Esophagus (tissue), 2 donors: ENCODE data around the gene SLC5A2. TPM values are rescaled to one million over a fixed set of nuclear protein-coding genes. Genes with fewer than 3 reads are reported as not detected.

Experiments
- H3K27ac ChIP-seq, 2 donors: one replicate each; pipeline ENCODE4 v1.5.1; 2013; ENCODE audit warnings: low read depth in 2 of 2, mild to moderate bottlenecking in 2 of 2, inconsistent platforms in 1 of 2, low read length in 1 of 2, moderate library complexity in 1 of 2
- H3K27me3 ChIP-seq, 2 donors: one replicate each; pipeline ENCODE4 v1.6.1; 2013; ENCODE audit warnings: low read length in 2 of 2, control low read depth in 1 of 2, mild to moderate bottlenecking in 1 of 2; ENCODE audit not compliant: insufficient read depth in 2 of 2, control insufficient read depth in 1 of 2
- H3K36me3 ChIP-seq, 2 donors: one replicate each; pipeline ENCODE4 v1.6.1; 2013; ENCODE audit warnings: low read length in 1 of 2; ENCODE audit not compliant: control insufficient read depth in 2 of 2, insufficient read depth in 2 of 2
- H3K4me1 ChIP-seq, 2 donors: one replicate each; pipeline ENCODE4 v1.6.1; 2013; ENCODE audit warnings: low read length in 1 of 2; ENCODE audit not compliant: control insufficient read depth in 2 of 2, insufficient read depth in 2 of 2
- H3K4me3 ChIP-seq, 2 donors: one replicate each; pipeline ENCODE4 v1.5.1; 2013; ENCODE audit warnings: low read length in 2 of 2, mild to moderate bottlenecking in 2 of 2, low read depth in 1 of 2, moderate library complexity in 1 of 2
- H3K9me3 ChIP-seq, 2 donors: one replicate each; pipeline ENCODE4 v1.6.1; 2013; ENCODE audit warnings: mild to moderate bottlenecking in 2 of 2, low read depth in 1 of 2, low read length in 1 of 2, moderate library complexity in 1 of 2; ENCODE audit not compliant: control insufficient read depth in 2 of 2, insufficient read depth in 1 of 2
- WGBS, 2 donors: extraction: QIAGEN DNeasy Blood & Tissue Kit; methylation state at CpG; one replicate each; pipeline ENCODE4 v1.1.7; 2013; 5-methylcytosine and 5-hydroxymethylcytosine counted together
- polyA plus RNA-seq, 2 donors: library from polyadenylated mRNA; stranded (reverse); fragments of 200-250 nt; gene quantifications; one replicate each; pipeline ENCODE4 v1.2.3, GENCODE V29; 2013
- donor health status: healthy with polysubstance abuse.
- donor health status: Bipolar disorder and iron deficiency.

Gene SLC5A2
- polyA plus RNA-seq, 2 donors, result 0.73 to 1.3 TPM

GRCh38 chr16:31467151-31467773 is 15.7 kb upstream of the SLC5A2 start:
- WGBS, 2 donors, result 83% methylated on average over 5 of the region's 5 CpGs
- Histone ChIP-seq H3K27ac (no peak overlapping the region), H3K4me3 (no peak overlapping the region), H3K4me1 (peaks cover 0 to 2% of the 10 kb centered on the region in 2 donors), H3K36me3 (peaks cover 10 to 31% of the 10 kb centered on the region in 2 donors), H3K9me3 (no peaks in the 10 kb centered on the region), H3K27me3 (no peaks in the 10 kb centered on the region)

GRCh38 chr16:31467858-31468257 is 15.1 kb upstream of the SLC5A2 start:
- Histone ChIP-seq H3K36me3 (peaks cover 6 to 25% of the 10 kb centered on the region in 2 donors), H3K27ac (no peak overlapping the region), H3K4me1 (peaks cover 0 to 2% of the 10 kb centered on the region in 2 donors), H3K4me3 (no peak overlapping the region), H3K27me3 (no peaks in the 10 kb centered on the region), H3K9me3 (no peaks in the 10 kb centered on the region)
- 86 to 92% methylated on average over 5 of the region's 5 CpGs for WGBS, 2 donors

- peaks cover 4% of the 10 kb centered on the region in 2 donors for H3K4me1 ChIP-seq
- peaks cover 5 to 14% of the 10 kb centered on the region in 2 donors for H3K36me3 ChIP-seq
- H3K27me3 ChIP-seq, result no peaks in the 10 kb centered on the region
- no peak overlapping the region for H3K27ac ChIP-seq
- WGBS, 2 donors, result 72 to 83% methylated on average over 3 of the region's 3 CpGs
- H3K9me3 ChIP-seq, result no peaks in the 10 kb centered on the region
- no peak overlapping the region for H3K4me3 ChIP-seq
These were observed 12.3 kb upstream of the SLC5A2 start for GRCh38 chr16:31470615-31471014.

- H3K27ac ChIP-seq, result peak overlapping the region; percentile 87 to 88
- peaks cover 10% of the 10 kb centered on the region in 2 donors for H3K4me1 ChIP-seq
- 45 to 47% methylated on average over 15 of the region's 15 CpGs for WGBS, 2 donors
- peaks cover 0 to 7% of the 10 kb centered on the region in 2 donors for H3K36me3 ChIP-seq
- no peaks in the 10 kb centered on the region for H3K27me3 ChIP-seq
- no peaks in the 10 kb centered on the region for H3K9me3 ChIP-seq
- H3K4me3 ChIP-seq, result peak overlapping the region; percentile 29 to 49
These were observed 11.6 kb upstream of the SLC5A2 start for GRCh38 chr16:31471241-31471874.

GRCh38 chr16:31471875-31472708 is 10.8 kb upstream of the SLC5A2 start, which contains the start of gene TGFB1I1:
Gene TGFB1I1, plus strand, starts transcription at chr16:31472152. Its CDS starts 37 bp downstream, at chr16:31472189.
- 1 to 3% methylated on average over 47 to 63 of the region's 63 CpGs for WGBS, 2 donors
- Histone ChIP-seq H3K4me1 (peaks cover 11 to 15% of the 10 kb centered on the region in 2 donors), H3K4me3 (peak within 1 kb of the TSS; percentile 49 to 56), H3K27ac (peak within 1 kb of the TSS; percentile 88 to 92), H3K27me3 (no peaks in the 10 kb centered on the region), H3K9me3 (no peaks in the 10 kb centered on the region), H3K36me3 (no peaks in the 10 kb centered on the region)

- Histone ChIP-seq H3K9me3 (no peaks in the 10 kb centered on the region), H3K4me3 (peak overlapping the region; percentile 49 to 56), H3K27ac (peak overlapping the region; percentile 88 to 92), H3K4me1 (peaks cover 11 to 18% of the 10 kb centered on the region in 2 donors), H3K27me3 (no peaks in the 10 kb centered on the region), H3K36me3 (no peaks in the 10 kb centered on the region)
- 34 to 36% methylated on average over 20 of the region's 20 CpGs for WGBS, 2 donors
These were observed 10.2 kb upstream of the SLC5A2 start for GRCh38 chr16:31472709-31473203.

GRCh38 chr16:31473264-31473984 is 9.5 kb upstream of the SLC5A2 start:
- Histone ChIP-seq H3K36me3 (no peaks in the 10 kb centered on the region), H3K4me1 (peaks cover 11 to 18% of the 10 kb centered on the region in 2 donors), H3K9me3 (no peaks in the 10 kb centered on the region), H3K27me3 (no peaks in the 10 kb centered on the region), H3K4me3 (no peak overlapping the region), H3K27ac (peak overlapping the region in 1 of 2 donors; percentile 11)
- 87 to 90% methylated on average over 17 of the region's 17 CpGs for WGBS, 2 donors

- Histone ChIP-seq H3K27ac (no peak overlapping the region), H3K27me3 (no peaks in the 10 kb centered on the region), H3K36me3 (peaks cover 0 to 2% of the 10 kb centered on the region in 2 donors), H3K4me3 (no peak overlapping the region), H3K9me3 (no peaks in the 10 kb centered on the region), H3K4me1 (peaks cover 11 to 18% of the 10 kb centered on the region in 2 donors)
- 75 to 79% methylated on average over 12 of the region's 12 CpGs for WGBS, 2 donors
These were observed 8.7 kb upstream of the SLC5A2 start for GRCh38 chr16:31474173-31474714.
